ENCODE results near the gene ACER3. TPM values are rescaled to one million over a fixed set of nuclear protein-coding genes. Genes with fewer than 3 reads are reported as not detected.

Gene ACER3
- total RNA-seq, 4 donors from 2014 or later = 20.5 to 30.6 (median 23.0) TPM

GRCh38 chr11:77053217-77054015 lies 192.7 kb downstream of the ACER3 start:
- Histone ChIP-seq H3K27me3 (no peaks in the 10 kb centered on the region), H3K9me3 (peaks cover 0 to 16% (median 0%) of the 10 kb centered on the region in 4 donors), H3K36me3 (no peaks in the 10 kb centered on the region), H3K4me1 (no peaks in the 10 kb centered on the region), H3K4me3 (no peak overlapping the region), H3K27ac (no peak overlapping the region)
- TF ChIP-seq CTCF (IDR thresholded peaks at IDR 0.05) = no peak
- TF ChIP-seq POLR2A (IDR thresholded peaks at IDR 0.05) = no peak
- no peak for TF ChIP-seq EP300 (IDR thresholded peaks at IDR 0.05)
- no peak for DNase-seq (ENCODE audit: low spot score in 2 of 2)
- 77 to 83% methylated on average over 14 of the region's 14 CpGs for WGBS, 2 donors

GRCh38 chr11:77054084-77054483 lies 193.4 kb downstream of the ACER3 start:
- Histone ChIP-seq H3K27me3 (no peaks in the 10 kb centered on the region), H3K36me3 (no peaks in the 10 kb centered on the region), H3K27ac (no peak overlapping the region), H3K9me3 (peaks cover 0 to 16% (median 0%) of the 10 kb centered on the region in 4 donors), H3K4me1 (no peaks in the 10 kb centered on the region), H3K4me3 (no peak overlapping the region)
- no peak for DNase-seq (ENCODE audit: low spot score in 2 of 2)
- WGBS, 2 donors = 53 to 61% methylated on average over 1 of the region's 1 CpG
- TF ChIP-seq EP300 (IDR thresholded peaks at IDR 0.05) = no peak
- no peak for TF ChIP-seq POLR2A (IDR thresholded peaks at IDR 0.05)
- TF ChIP-seq CTCF (IDR thresholded peaks at IDR 0.05) = no peak

- no peak for TF ChIP-seq CTCF (IDR thresholded peaks at IDR 0.05)
- no peak for TF ChIP-seq POLR2A (IDR thresholded peaks at IDR 0.05)
- TF ChIP-seq EP300 (IDR thresholded peaks at IDR 0.05) = no peak
- Histone ChIP-seq H3K36me3 (no peaks in the 10 kb centered on the region), H3K27me3 (no peaks in the 10 kb centered on the region), H3K4me1 (no peaks in the 10 kb centered on the region), H3K27ac (peak overlapping the region in 1 of 4 donors; percentile 25), H3K4me3 (no peak overlapping the region), H3K9me3 (peaks cover 0 to 16% (median 0%) of the 10 kb centered on the region in 4 donors)
- WGBS, 2 donors = 47 to 50% methylated on average over 2 of the region's 2 CpGs
- no peak for DNase-seq (ENCODE audit: low spot score in 2 of 2)
These were observed 194.4 kb downstream of the ACER3 start for GRCh38 chr11:77055101-77055561.

- H3K36me3 ChIP-seq = no peaks in the 10 kb centered on the region
- peaks cover 0 to 16% (median 0%) of the 10 kb centered on the region in 4 donors for H3K9me3 ChIP-seq
- 93 to 94% methylated on average over 5 of the region's 5 CpGs for WGBS, 2 donors
- no peak overlapping the region for H3K4me3 ChIP-seq
- no peaks in the 10 kb centered on the region for H3K4me1 ChIP-seq
- no peaks in the 10 kb centered on the region for H3K27me3 ChIP-seq
- DNase-seq (ENCODE audit: low spot score in 2 of 2) = no peak
- no peak for TF ChIP-seq POLR2A (IDR thresholded peaks at IDR 0.05)
- H3K27ac ChIP-seq = peak overlapping the region in 1 of 4 donors; percentile 25
These were observed 195.2 kb downstream of the ACER3 start for GRCh38 chr11:77055913-77056312.

- Histone ChIP-seq H3K9me3 (peaks cover 0 to 16% (median 0%) of the 10 kb centered on the region in 4 donors), H3K27me3 (no peaks in the 10 kb centered on the region), H3K36me3 (no peaks in the 10 kb centered on the region), H3K4me1 (no peaks in the 10 kb centered on the region), H3K27ac (no peak overlapping the region), H3K4me3 (no peak overlapping the region)
- no peak for TF ChIP-seq CTCF (IDR thresholded peaks at IDR 0.05)
- TF ChIP-seq EP300 (IDR thresholded peaks at IDR 0.05) = no peak
- no peak for DNase-seq (ENCODE audit: low spot score in 2 of 2)
- WGBS, 2 donors = 84 to 86% methylated on average over 3 of the region's 3 CpGs
These were observed 196.2 kb downstream of the ACER3 start for GRCh38 chr11:77056814-77057402.
